Ecto neural progenitor cell (in vitro differentiated cells): Measurements from ENCODE around the gene ZNF230.

Experiments
- DNase-seq: peaks from one replicate; pipeline ENCODE4 v3.0.0-alpha.2; 2018; ENCODE audit warnings: low spot score

ZNF230 gene

DNA sequence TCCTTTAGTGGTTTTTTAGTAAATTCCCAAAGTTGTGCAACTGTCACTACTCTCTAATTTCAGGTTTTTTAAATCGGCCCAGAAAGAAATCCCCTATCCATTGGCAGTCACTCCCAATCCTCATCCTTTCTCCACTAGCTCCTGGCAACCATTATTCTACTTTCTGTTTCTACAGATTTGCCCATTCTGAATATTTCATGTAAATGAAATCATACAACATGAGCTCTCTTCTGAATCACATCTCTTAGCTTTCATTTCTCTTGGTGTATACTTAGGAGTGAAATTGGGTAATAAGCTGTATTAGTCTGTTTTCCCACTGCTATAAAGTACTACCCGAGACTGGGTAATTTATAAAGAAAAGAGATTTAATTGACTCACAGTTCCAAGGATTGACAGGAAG lies 39.4 kb downstream of the ZNF230 start:
- no peak for DNase-seq

DNA sequence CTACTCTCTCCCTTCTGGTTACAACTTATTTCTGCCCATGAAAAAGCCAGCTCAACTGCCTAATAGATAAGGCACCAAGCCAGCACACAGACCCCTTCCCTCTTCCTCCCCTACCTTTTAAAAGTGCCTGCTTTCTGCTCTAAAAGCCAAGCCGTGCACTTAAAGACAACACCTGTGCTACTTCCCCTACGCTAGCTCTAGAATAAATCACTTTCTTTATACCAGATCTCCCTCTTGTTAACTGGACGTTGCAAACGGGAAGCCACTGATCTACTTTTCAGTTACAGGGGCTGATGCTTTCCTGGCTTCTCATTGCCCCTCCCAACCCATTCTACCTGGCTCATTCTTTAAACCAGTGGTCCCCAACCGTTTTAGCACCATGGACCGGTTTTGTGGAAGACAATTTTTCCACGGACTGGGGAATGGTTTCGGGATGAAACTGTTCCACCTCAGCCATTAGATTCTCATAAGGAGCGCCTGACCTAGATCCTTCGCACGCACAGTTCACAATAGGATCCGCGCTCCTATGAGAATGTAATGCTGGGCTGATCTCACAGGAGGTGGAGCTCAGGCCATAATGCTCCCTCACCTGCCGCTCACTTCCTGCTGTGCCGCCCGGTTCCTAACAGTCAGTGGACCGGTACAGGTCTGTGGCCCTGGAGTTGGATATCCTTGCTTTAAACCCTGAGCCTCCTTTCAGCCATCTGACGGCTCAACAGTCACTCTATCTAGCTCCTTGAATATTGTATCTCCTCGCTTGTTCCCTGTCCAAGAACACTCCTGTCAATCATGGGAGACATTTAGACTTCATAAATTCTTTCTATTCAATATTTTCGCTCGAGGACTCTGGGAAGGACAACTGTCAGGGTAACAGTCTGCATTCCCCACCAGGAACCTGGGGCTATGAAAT lies 48.2 kb downstream of the ZNF230 start:
- DNase-seq, result no peak

GRCh38 chr19:44051650-44052402 lies 49.1 kb downstream of the ZNF230 start, which contains the start of gene ZNF223:
TSS of gene ZNF223 (plus strand) at chr19:44052036. CDS start at chr19:44055177, 3,141 bp downstream.
- peak; percentile 93 for DNase-seq

GRCh38 chr19:44055870-44056269 lies 53.1 kb downstream of the ZNF230 start:
- no peak for DNase-seq

- DNase-seq, result no peak
Observed at GRCh38 chr19:44059229-44059628, 56.5 kb downstream of the ZNF230 start.

DNA sequence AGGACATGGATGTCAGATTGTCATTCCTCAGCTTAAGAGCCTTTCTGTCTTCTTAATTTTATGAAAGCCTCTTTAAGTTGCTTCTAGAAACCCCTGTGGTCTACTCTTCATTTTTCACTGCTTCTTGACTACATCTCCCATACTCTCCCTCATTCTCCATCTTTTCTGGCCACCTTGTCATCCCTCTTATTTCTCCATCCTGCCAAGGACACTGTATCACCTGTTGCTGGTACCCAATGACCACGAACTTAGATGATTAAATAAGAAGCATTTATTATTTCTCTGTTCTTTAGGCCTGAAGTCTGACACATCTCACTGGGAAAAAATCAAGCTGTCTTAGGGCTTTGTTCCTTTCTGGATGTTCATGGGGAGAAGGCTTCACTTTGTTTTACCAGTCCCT lies 58.3 kb downstream of the ZNF230 start:
- DNase-seq, result no peak
